H9 (cell line): Measurements from ENCODE around the gene MAGI3. TPM values are rescaled to one million over a fixed set of nuclear protein-coding genes. Genes with fewer than 3 reads are reported as not detected.

Experiments used
- DNase-seq: peaks from one replicate; pipeline ENCODE4 v3.0.0-alpha.2; 2017
- H2AFZ ChIP-seq: one replicate; pipeline ENCODE4 v1.6.1; 2013; ENCODE audit warnings: mild to moderate bottlenecking, low read length, control low read depth, moderate library complexity
- H2AK5ac ChIP-seq: 2 replicates; pipeline ENCODE4 v1.6.1; 2013; ENCODE audit warnings: low read length, control low read depth, mixed read lengths; ENCODE audit not compliant: insufficient read length
- H2BK120ac ChIP-seq: one replicate; pipeline ENCODE4 v1.6.1; 2013; ENCODE audit warnings: low read depth, mild to moderate bottlenecking, low read length, control low read depth, inconsistent platforms; ENCODE audit not compliant: poor library complexity, severe bottlenecking
- H2BK12ac ChIP-seq: 2 replicates; pipeline ENCODE4 v1.6.1; 2013; ENCODE audit warnings: low read length, control low read depth, mixed read lengths, low read depth; ENCODE audit not compliant: insufficient read length
- H2BK15ac ChIP-seq: 2 replicates; pipeline ENCODE4 v1.6.1; 2013; ENCODE audit warnings: low read depth, low read length, control low read depth
- H2BK20ac ChIP-seq: one replicate; pipeline ENCODE4 v1.6.1; 2013; ENCODE audit warnings: low read depth, mild to moderate bottlenecking, low read length, control low read depth, inconsistent platforms; ENCODE audit not compliant: poor library complexity, severe bottlenecking
- H2BK5ac ChIP-seq: 2 replicates; pipeline ENCODE4 v1.6.1; 2013; ENCODE audit warnings: low read length, control low read depth, mixed read lengths; ENCODE audit not compliant: insufficient read length
- H3K14ac ChIP-seq: 2 replicates; pipeline ENCODE4 v1.6.1; 2013; ENCODE audit warnings: low read length, control low read depth; ENCODE audit not compliant: insufficient read depth
- H3K18ac ChIP-seq: 2 replicates; pipeline ENCODE4 v1.6.1; 2013; ENCODE audit warnings: low read depth, mild to moderate bottlenecking, mixed read lengths, low read length, control low read depth; ENCODE audit not compliant: insufficient read length
- H3K23ac ChIP-seq: 2 replicates; pipeline ENCODE4 v1.6.1; 2013; ENCODE audit warnings: low read length, control low read depth, mixed read lengths, low read depth; ENCODE audit not compliant: insufficient read length
- H3K23me2 ChIP-seq: 2 replicates; pipeline ENCODE4 v1.6.1; 2013; ENCODE audit warnings: low read depth, mild to moderate bottlenecking, mixed read lengths, low read length, control low read depth; ENCODE audit not compliant: insufficient read length, poor library complexity, severe bottlenecking
- H3K27ac ChIP-seq: 2 replicates; pipeline ENCODE4 v1.5.1; 2013; ENCODE audit warnings: low read length, control low read depth, mixed read lengths, low read depth; ENCODE audit not compliant: insufficient read length
- H3K27me3 ChIP-seq: 2 replicates; pipeline ENCODE4 v1.6.1; 2013; ENCODE audit warnings: low read length, control low read depth, inconsistent platforms; ENCODE audit not compliant: insufficient read depth
- H3K4ac ChIP-seq: 2 replicates; pipeline ENCODE4 v1.6.1; 2013; ENCODE audit warnings: low read depth, mild to moderate bottlenecking, control low read depth, inconsistent platforms, low read length, moderate library complexity
- H3K4me1 ChIP-seq: 2 replicates; pipeline ENCODE4 v1.6.1; 2013; ENCODE audit warnings: low read length, control low read depth, inconsistent platforms; ENCODE audit not compliant: insufficient read depth
- H3K4me2 ChIP-seq: 2 replicates; pipeline ENCODE4 v1.6.1; 2013; ENCODE audit warnings: low read length, control low read depth, mixed read lengths; ENCODE audit not compliant: insufficient read length, insufficient read depth
- H3K56ac ChIP-seq: 2 replicates; pipeline ENCODE4 v1.6.1; 2013; ENCODE audit warnings: low read depth, mild to moderate bottlenecking, mixed read lengths, low read length, control low read depth; ENCODE audit not compliant: insufficient read length
- H3K79me1 ChIP-seq: 2 replicates; pipeline ENCODE4 v1.6.1; 2013; ENCODE audit warnings: low read depth, mild to moderate bottlenecking, moderate library complexity, low read length, control low read depth, inconsistent platforms; ENCODE audit not compliant: insufficient read depth, poor library complexity, severe bottlenecking
- H3K79me2 ChIP-seq: 2 replicates; pipeline ENCODE4 v1.6.1; 2013; ENCODE audit warnings: low read length, control low read depth, inconsistent platforms; ENCODE audit not compliant: insufficient read depth
- H3K9ac ChIP-seq: 2 replicates; pipeline ENCODE4 v1.6.1; 2013; ENCODE audit warnings: low read length, control low read depth, mixed read lengths; ENCODE audit not compliant: insufficient read length; ENCODE audit errors: extremely low read depth
- H3K9me3 ChIP-seq: one replicate; pipeline ENCODE4 v1.6.1; 2013; ENCODE audit warnings: low read depth, low read length, inconsistent platforms; ENCODE audit not compliant: control insufficient read depth
- H3T11ph ChIP-seq: one replicate; pipeline ENCODE4 v1.6.1; 2013; ENCODE audit warnings: mild to moderate bottlenecking, low read length, control low read depth, inconsistent platforms
- H4K20me1 ChIP-seq: one replicate; pipeline ENCODE4 v1.6.1; 2013; ENCODE audit not compliant: control insufficient read depth, insufficient read length, insufficient read depth
- H4K5ac ChIP-seq: 2 replicates; pipeline ENCODE4 v1.6.1; 2013; ENCODE audit warnings: low read depth, mild to moderate bottlenecking, mixed read lengths, low read length, control low read depth; ENCODE audit not compliant: insufficient read length
- H4K8ac ChIP-seq: replicated peaks from 2 replicates; pipeline ENCODE4 v1.6.1; 2013; ENCODE audit warnings: low read length, control low read depth, mixed read lengths, low read depth; ENCODE audit not compliant: insufficient read length
- H4K91ac ChIP-seq: 2 replicates; pipeline ENCODE4 v1.6.1; 2013; ENCODE audit warnings: low read depth, mild to moderate bottlenecking, moderate library complexity, mixed read lengths, low read length, control low read depth; ENCODE audit not compliant: insufficient read length
- H3K27ac Mint-ChIP-seq, 3 experiments: 2 replicates in 2 of 3; 3 replicates in 1 of 3; pipeline ENCODE4 v1.8.0; 2020 to 2021; ENCODE audit warnings: mixed read lengths in 3 of 3, mild to moderate bottlenecking in 1 of 3, moderate library complexity in 1 of 3
- H3K27me3 Mint-ChIP-seq: 2 replicates; pipeline ENCODE4 v1.8.0; 2021; ENCODE audit warnings: low read depth, mild to moderate bottlenecking, moderate library complexity, mixed read lengths
- H3K36me3 Mint-ChIP-seq, 3 experiments: 2 replicates in 2 of 3; 3 replicates in 1 of 3; pipeline ENCODE4 v1.8.0; 2020 to 2021; ENCODE audit warnings: low read depth in 3 of 3, mixed read lengths in 3 of 3; ENCODE audit not compliant: insufficient read depth in 1 of 3
- H3K4me1 Mint-ChIP-seq, 2 experiments: 2 replicates each; pipeline ENCODE4 v1.8.0; 2020; ENCODE audit warnings: mixed read lengths in 2 of 2
- H3K4me3 Mint-ChIP-seq, 2 experiments: 2 replicates in 1 of 2; 3 replicates in 1 of 2; pipeline ENCODE4 v1.8.0; 2020 to 2021; ENCODE audit warnings: mild to moderate bottlenecking in 2 of 2, mixed read lengths in 2 of 2, moderate library complexity in 1 of 2
- H3K9me3 Mint-ChIP-seq, 2 experiments: 2 replicates in 1 of 2; 3 replicates in 1 of 2; pipeline ENCODE4 v1.8.0; 2020; ENCODE audit warnings: mild to moderate bottlenecking in 2 of 2, mixed read lengths in 2 of 2, moderate library complexity in 1 of 2
- WGBS: extraction: QIAGEN DNeasy Blood & Tissue Kit; methylation state at CpG from one replicate; pipeline ENCODE4 v1.1.7; 2013; ENCODE audit warnings: missing lambda C conversion rate, low lambda C conversion rate, mixed read lengths; ENCODE audit not compliant: insufficient read length; ENCODE audit errors: extremely low coverage; 5-methylcytosine and 5-hydroxymethylcytosine counted together
- total RNA-seq: library from RNA; stranded (reverse); gene quantifications from 2 replicates; pipeline ENCODE4 v1.2.1, GENCODE V29; 2021
- TF ChIP-seq, protein P1 (sequence below): fragments of 200-600 bp; sonication (generic); conservative IDR thresholded peaks from 3 replicates; pipeline ENCODE4 v1.8.0; 2021; ENCODE audit warnings: antibody characterized with exemption, mild to moderate bottlenecking

The MAGI3 gene
- total RNA-seq, 1 experiment from 2014 or later, result 8.2 TPM

DNA sequence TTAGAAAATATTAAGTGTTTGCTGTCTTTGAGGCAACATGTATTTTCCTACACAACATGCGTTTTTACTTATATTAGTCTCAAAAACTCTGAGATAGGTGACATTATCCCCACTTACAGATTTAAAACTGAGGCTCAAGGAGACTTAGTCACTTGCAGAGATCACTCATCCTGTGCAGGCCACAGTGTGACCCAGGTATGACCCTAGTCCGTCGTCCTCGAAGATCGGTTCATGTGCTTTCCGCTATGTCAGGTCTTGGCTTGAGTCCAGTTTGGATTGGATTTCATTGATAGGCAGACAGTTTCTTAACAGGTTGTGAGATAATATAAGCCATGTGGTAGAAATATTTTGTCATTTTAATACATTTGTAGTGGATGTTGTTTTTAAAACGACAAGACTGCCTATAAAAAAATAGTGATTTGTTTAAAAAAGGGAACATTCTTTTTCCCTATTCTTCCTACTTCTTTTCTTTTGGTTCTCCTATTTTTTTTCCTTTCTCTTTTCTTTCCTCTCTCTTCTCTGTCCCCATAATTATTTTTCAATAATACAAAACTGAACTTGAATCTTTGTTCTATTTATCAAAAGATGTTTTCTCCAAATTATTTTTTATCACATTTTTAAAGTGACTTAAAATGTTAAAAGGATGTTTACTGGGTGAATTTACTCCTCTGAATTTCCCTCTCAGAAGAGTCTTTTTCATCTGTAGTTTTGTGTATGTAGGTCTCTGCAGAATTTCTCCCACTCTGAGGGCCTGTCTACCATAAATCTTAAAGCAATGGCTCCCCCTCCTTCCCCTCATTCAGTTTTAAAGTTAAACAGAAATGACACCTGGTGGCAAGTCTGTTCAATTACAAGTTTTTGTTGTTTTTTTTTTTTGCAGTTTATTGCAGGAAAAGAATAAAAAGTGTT, 287.2 kb downstream of the MAGI3 start:
- H3K4me1 ChIP-seq, result no peaks in the 10 kb centered on the region
- no peak overlapping the region for H3K14ac ChIP-seq
- H2BK5ac ChIP-seq, result no peak overlapping the region
- no peak for DNase-seq
- no peaks in the 10 kb centered on the region for H3K79me2 ChIP-seq
- no peak overlapping the region for H4K8ac ChIP-seq
- peaks cover 13 to 14% of the 10 kb centered on the region in 2 experiments for H3K4me1 Mint-ChIP-seq
- no peak overlapping the region for H3K23ac ChIP-seq
- H3K27ac ChIP-seq, result no peak overlapping the region
- no peak overlapping the region; a peak in 1 of 7 replicates for H3K27ac Mint-ChIP-seq
- H3K27me3 ChIP-seq, result no peaks in the 10 kb centered on the region
- no peak overlapping the region for H2AFZ ChIP-seq
- no peak overlapping the region for H3K4me2 ChIP-seq
- H2BK20ac ChIP-seq, result no peak overlapping the region
- H3T11ph ChIP-seq, result no peak overlapping the region
- no peaks in the 10 kb centered on the region for H3K23me2 ChIP-seq
- no peak overlapping the region for H3K4me3 Mint-ChIP-seq
- no peak overlapping the region for H2BK15ac ChIP-seq
- H3K79me1 ChIP-seq, result no peaks in the 10 kb centered on the region
- H2AK5ac ChIP-seq, result no peak overlapping the region
- H3K36me3 Mint-ChIP-seq, result no peaks in the 10 kb centered on the region; a peak in 2 of 7 replicates
- H2BK12ac ChIP-seq, result no peak overlapping the region
- no peaks in the 10 kb centered on the region for H3K9me3 ChIP-seq
- no peaks in the 10 kb centered on the region for H3K9me3 Mint-ChIP-seq
- H3K18ac ChIP-seq, result no peak overlapping the region
- no peak overlapping the region for H4K91ac ChIP-seq
- no peak overlapping the region for H3K4ac ChIP-seq
- no peak overlapping the region for H3K9ac ChIP-seq
- H2BK120ac ChIP-seq, result no peak overlapping the region
- H3K27me3 Mint-ChIP-seq, result no peaks in the 10 kb centered on the region
- TF ChIP-seq, protein P1, sequence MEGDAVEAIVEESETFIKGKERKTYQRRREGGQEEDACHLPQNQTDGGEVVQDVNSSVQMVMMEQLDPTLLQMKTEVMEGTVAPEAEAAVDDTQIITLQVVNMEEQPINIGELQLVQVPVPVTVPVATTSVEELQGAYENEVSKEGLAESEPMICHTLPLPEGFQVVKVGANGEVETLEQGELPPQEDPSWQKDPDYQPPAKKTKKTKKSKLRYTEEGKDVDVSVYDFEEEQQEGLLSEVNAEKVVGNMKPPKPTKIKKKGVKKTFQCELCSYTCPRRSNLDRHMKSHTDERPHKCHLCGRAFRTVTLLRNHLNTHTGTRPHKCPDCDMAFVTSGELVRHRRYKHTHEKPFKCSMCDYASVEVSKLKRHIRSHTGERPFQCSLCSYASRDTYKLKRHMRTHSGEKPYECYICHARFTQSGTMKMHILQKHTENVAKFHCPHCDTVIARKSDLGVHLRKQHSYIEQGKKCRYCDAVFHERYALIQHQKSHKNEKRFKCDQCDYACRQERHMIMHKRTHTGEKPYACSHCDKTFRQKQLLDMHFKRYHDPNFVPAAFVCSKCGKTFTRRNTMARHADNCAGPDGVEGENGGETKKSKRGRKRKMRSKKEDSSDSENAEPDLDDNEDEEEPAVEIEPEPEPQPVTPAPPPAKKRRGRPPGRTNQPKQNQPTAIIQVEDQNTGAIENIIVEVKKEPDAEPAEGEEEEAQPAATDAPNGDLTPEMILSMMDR, result peak; percentile 73
- no peak overlapping the region for H3K56ac ChIP-seq
- no peak overlapping the region for H4K5ac ChIP-seq
- WGBS, result no CpG with 5 or more reads among the region's 7 CpGs
- no peaks in the 10 kb centered on the region for H4K20me1 ChIP-seq
